ENCODE results near the gene ELMO1. TPM values are rescaled to one million over a fixed set of nuclear protein-coding genes. Genes with fewer than 3 reads are reported as not detected.

ELMO1 gene
- total and polyA plus RNA-seq, 2 experiments from 2014 or later: 6.5 to 24.9 TPM

DNA sequence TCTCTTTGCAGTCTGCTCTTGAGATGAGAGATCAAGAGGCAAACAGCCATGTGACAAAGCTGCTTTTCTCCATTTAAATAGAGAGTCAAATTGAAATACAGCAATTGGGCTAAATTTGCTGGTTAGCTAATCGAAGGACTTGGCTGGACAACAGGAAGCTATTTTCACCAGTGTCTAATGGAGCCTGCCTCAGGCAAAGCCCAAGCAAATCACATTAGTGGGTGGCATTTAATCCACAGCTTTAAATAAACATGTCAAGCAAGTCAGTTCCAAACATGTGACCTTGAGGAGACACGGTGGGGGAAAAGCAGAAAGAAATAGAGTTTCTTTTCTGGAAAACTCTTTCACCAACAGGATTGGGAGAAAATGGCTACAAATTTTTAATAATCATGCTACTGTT, 543.9 kb downstream of the ELMO1 start:
- Histone ChIP-seq H3K36me3 (ENCODE audit: insufficient read depth) (no peaks in the 10 kb centered on the region), H3K27me3 (ENCODE audit: insufficient read depth) (no peaks in the 10 kb centered on the region), H3K4me2 (no peak overlapping the region), H3K79me2 (replicated peaks; ENCODE audit: insufficient read depth) (no peaks in the 10 kb centered on the region), H4K20me1 (replicated peaks; ENCODE audit: insufficient read depth) (no peaks in the 10 kb centered on the region), H3K4me1 (ENCODE audit: insufficient read depth) (no peaks in the 10 kb centered on the region), H3K9me2 (ENCODE audit: insufficient read depth) (peaks cover 11% of the 10 kb centered on the region), H2AFZ (no peak overlapping the region), H3F3A (replicated peaks; ENCODE audit: low read depth) (no peaks in the 10 kb centered on the region), H3K27ac (ENCODE audit: low read depth) (no peak overlapping the region), H3K4me3 (no peak overlapping the region)
- Mint-ChIP-seq H3K36me3 (ENCODE audit: low read depth) (no peaks in the 10 kb centered on the region), H3K4me3 (no peak overlapping the region), H3K4me1 (peaks cover 7% of the 10 kb centered on the region; the same call in 1 of the 3 replicates), H3K27me3 (ENCODE audit: insufficient read depth, low read depth, poor library complexity) (no peaks in the 10 kb centered on the region), H3K9me3 (no peaks in the 10 kb centered on the region), H3K27ac (no peak overlapping the region)
- ATAC-seq (no peak), DNase-seq (ENCODE audit: low spot score) (no peak)
- no peak for TF ChIP-seq EZH2 (IDR thresholded peaks at IDR 0.05; ENCODE audit: low read depth, unreplicated experiment)
- TF ChIP-seq ZNF462 (CRISPR knock-in tag; IDR thresholded peaks at IDR 0.05): no peak
- no peak for TF ChIP-seq NANOG (IDR thresholded peaks at IDR 0.05; ENCODE audit: borderline replicate concordance)
- TF ChIP-seq, protein P1, sequence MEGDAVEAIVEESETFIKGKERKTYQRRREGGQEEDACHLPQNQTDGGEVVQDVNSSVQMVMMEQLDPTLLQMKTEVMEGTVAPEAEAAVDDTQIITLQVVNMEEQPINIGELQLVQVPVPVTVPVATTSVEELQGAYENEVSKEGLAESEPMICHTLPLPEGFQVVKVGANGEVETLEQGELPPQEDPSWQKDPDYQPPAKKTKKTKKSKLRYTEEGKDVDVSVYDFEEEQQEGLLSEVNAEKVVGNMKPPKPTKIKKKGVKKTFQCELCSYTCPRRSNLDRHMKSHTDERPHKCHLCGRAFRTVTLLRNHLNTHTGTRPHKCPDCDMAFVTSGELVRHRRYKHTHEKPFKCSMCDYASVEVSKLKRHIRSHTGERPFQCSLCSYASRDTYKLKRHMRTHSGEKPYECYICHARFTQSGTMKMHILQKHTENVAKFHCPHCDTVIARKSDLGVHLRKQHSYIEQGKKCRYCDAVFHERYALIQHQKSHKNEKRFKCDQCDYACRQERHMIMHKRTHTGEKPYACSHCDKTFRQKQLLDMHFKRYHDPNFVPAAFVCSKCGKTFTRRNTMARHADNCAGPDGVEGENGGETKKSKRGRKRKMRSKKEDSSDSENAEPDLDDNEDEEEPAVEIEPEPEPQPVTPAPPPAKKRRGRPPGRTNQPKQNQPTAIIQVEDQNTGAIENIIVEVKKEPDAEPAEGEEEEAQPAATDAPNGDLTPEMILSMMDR (conservative IDR thresholded peaks at IDR 0.05; ENCODE audit: low read depth in 2 of 2): no peak
- TF ChIP-seq POLR2AphosphoS5 (IDR thresholded peaks at IDR 0.05; ENCODE audit: low read depth): no peak
- TF ChIP-seq, protein P2, sequence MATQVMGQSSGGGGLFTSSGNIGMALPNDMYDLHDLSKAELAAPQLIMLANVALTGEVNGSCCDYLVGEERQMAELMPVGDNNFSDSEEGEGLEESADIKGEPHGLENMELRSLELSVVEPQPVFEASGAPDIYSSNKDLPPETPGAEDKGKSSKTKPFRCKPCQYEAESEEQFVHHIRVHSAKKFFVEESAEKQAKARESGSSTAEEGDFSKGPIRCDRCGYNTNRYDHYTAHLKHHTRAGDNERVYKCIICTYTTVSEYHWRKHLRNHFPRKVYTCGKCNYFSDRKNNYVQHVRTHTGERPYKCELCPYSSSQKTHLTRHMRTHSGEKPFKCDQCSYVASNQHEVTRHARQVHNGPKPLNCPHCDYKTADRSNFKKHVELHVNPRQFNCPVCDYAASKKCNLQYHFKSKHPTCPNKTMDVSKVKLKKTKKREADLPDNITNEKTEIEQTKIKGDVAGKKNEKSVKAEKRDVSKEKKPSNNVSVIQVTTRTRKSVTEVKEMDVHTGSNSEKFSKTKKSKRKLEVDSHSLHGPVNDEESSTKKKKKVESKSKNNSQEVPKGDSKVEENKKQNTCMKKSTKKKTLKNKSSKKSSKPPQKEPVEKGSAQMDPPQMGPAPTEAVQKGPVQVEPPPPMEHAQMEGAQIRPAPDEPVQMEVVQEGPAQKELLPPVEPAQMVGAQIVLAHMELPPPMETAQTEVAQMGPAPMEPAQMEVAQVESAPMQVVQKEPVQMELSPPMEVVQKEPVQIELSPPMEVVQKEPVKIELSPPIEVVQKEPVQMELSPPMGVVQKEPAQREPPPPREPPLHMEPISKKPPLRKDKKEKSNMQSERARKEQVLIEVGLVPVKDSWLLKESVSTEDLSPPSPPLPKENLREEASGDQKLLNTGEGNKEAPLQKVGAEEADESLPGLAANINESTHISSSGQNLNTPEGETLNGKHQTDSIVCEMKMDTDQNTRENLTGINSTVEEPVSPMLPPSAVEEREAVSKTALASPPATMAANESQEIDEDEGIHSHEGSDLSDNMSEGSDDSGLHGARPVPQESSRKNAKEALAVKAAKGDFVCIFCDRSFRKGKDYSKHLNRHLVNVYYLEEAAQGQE (IDR thresholded peaks at IDR 0.05; ENCODE audit: unreplicated experiment): no peak

Measured in GM23338 (cell line).